Transverse colon (tissue), 4 donors: ENCODE data around the gene RHEB. TPM values are rescaled to one million over a fixed set of nuclear protein-coding genes. Genes with fewer than 3 reads are reported as not detected.

Experiments used
- DNase-seq: peaks from one replicate; pipeline ENCODE4 v3.0.0-alpha.2; 2019
- H3K27ac ChIP-seq, 4 donors: fragments of 200-600 bp; sonication (generic); 2 replicates each; pipeline ENCODE4 v1.5.1; 2016 to 2018; ENCODE audit warnings: inconsistent platforms in 4 of 4
- H3K27me3 ChIP-seq: fragments of 200-600 bp; sonication (generic); 2 replicates; pipeline ENCODE4 v1.5.1; 2017; ENCODE audit warnings: inconsistent platforms
- H3K36me3 ChIP-seq, 4 donors: fragments of 200-600 bp; sonication (generic); 2 replicates each; pipeline ENCODE4 v1.5.1; 2017 to 2019; ENCODE audit warnings: inconsistent platforms in 4 of 4
- H3K4me1 ChIP-seq, 4 donors: fragments of 200-600 bp; sonication (generic); 2 replicates each; pipeline ENCODE4 v1.5.1; 2017 to 2020; ENCODE audit warnings: inconsistent platforms in 4 of 4
- H3K4me3 ChIP-seq, 4 donors: fragments of 200-600 bp; sonication (generic); 1 replicate in 1 of 4; 2 replicates in 3 of 4; pipeline versions ENCODE4 v1.5.1 to v1.6.1; 2017 to 2019; ENCODE audit warnings: inconsistent platforms in 4 of 4
- H3K9me3 ChIP-seq, 2 donors: fragments of 200-600 bp; sonication (generic); 2 replicates each; pipeline ENCODE4 v1.5.1; 2017 to 2019; ENCODE audit warnings: inconsistent platforms in 2 of 2
- CTCF ChIP-seq, 5 experiments: fragments of 200-600 bp in 3 of 5; fragments of 450-650 bp in 2 of 5; sonication (generic) in 3 of 5; IDR thresholded peaks; 1 replicate in 2 of 5; 2 replicates in 3 of 5; pipeline ENCODE4 v1.5.1; 2016 to 2017; ENCODE audit warnings: antibody characterized with exemption in 5 of 5, inconsistent platforms in 3 of 5, mild to moderate bottlenecking in 2 of 5, moderate library complexity in 1 of 5
- EP300 ChIP-seq: sonication (generic); formaldehyde crosslinking; IDR thresholded peaks from one replicate; pipeline ENCODE4 v1.6.1; 2017; ENCODE audit warnings: antibody characterized with exemption, low read depth
- POLR2A ChIP-seq: fragments of 450-650 bp; IDR thresholded peaks from one replicate; pipeline ENCODE4 v1.6.1; 2016; ENCODE audit warnings: antibody characterized with exemption, mild to moderate bottlenecking, moderate library complexity
- POLR2AphosphoS5 ChIP-seq, 3 donors: sonication (generic); formaldehyde crosslinking; IDR thresholded peaks; one replicate each; pipeline ENCODE4 v1.6.1; 2016; ENCODE audit warnings: antibody characterized with exemption in 3 of 3
- WGBS, 2 donors: methylation state at CpG; one replicate each; pipeline ENCODE4 v1.1.5; 2018; ENCODE audit warnings: low coverage in 1 of 2; 5-methylcytosine and 5-hydroxymethylcytosine counted together
- in situ Hi-C, 4 donors: fragments of 200-750 bp; cut with MboI; loops; one replicate each; pipeline versions ENCODE4 v1.15.0 to v1.15.1; 2017; ENCODE audit warnings: low sequenced_read_pairs in 3 of 4, low pct_ligation_motif_present in 1 of 4, low pct_unique_long_range_greater_than_20kb in 1 of 4
- intact Hi-C: fragments of 100-400 bp; cut with DNase I; formaldehyde crosslinking; loops from one replicate; pipeline ENCODE4 v1.15.1; 2023; ENCODE audit warnings: low total_unique reads
- total RNA-seq, 4 donors: library from RNA; depleted of rRNA; stranded (reverse); fragments of >200 nt; gene quantifications; one replicate each; pipeline ENCODE4 v1.1.0, GENCODE V29; 2016

Gene RHEB
- total RNA-seq, 4 donors from 2014 or later, result 12.7 to 70.5 (median 42.8) TPM

- in situ Hi-C loops (loop anchor here in 1 of 4 donors (25.0 kb wide), 1 partner anchor 276 kb away; no protein-coding TSS in a partner anchor), intact Hi-C loops (no loop called here)
- WGBS, 2 donors, result 80% methylated on average over 6 of the region's 6 CpGs; no CpG with 5 or more reads in 1 of the 2 donors
- no peak for DNase-seq
- TF ChIP-seq CTCF (IDR thresholded peaks at IDR 0.05) (no peak), POLR2A (no peak), POLR2AphosphoS5 (IDR thresholded peaks at IDR 0.05) (no peak), EP300 (no peak)
- Histone ChIP-seq H3K4me1 (peaks cover 22 to 27% (median 24%) of the 10 kb centered on the region in 4 donors), H3K4me3 (no peak overlapping the region), H3K9me3 (no peaks in the 10 kb centered on the region), H3K27me3 (no peaks in the 10 kb centered on the region), H3K36me3 (peaks cover 0 to 14% (median 2%) of the 10 kb centered on the region in 4 donors), H3K27ac (peak overlapping the region; percentile 86 to 92 (median 88))
Measured at GRCh38 chr7:151461096-151461941, 58.4 kb downstream of the RHEB start.

GRCh38 chr7:151460474-151460855 lies 59.2 kb downstream of the RHEB start:
- intact Hi-C loops, result no loop called here
- 67% methylated on average over 10 of the region's 10 CpGs; no CpG with 5 or more reads in 1 of the 2 donors for WGBS, 2 donors

GRCh38 chr7:151459726-151460473 lies 59.8 kb downstream of the RHEB start:
- TF ChIP-seq CTCF (IDR thresholded peaks at IDR 0.05), result peak in 3 of 5 experiments; percentile 11 to 26 (median 15)
- TF ChIP-seq POLR2A, result peak; percentile 66
- peak; percentile 74 to 91 (median 88) for TF ChIP-seq POLR2AphosphoS5 (IDR thresholded peaks at IDR 0.05)
- TF ChIP-seq EP300, result peak; percentile 94
- H3K9me3 ChIP-seq, result no peaks in the 10 kb centered on the region
- H3K4me3 ChIP-seq, result peak overlapping the region in 2 of 4 donors; percentile 11 to 16
- no peaks in the 10 kb centered on the region for H3K36me3 ChIP-seq
- H3K27ac ChIP-seq, result peak overlapping the region; percentile 86 to 92 (median 88)
- H3K4me1 ChIP-seq, result peaks cover 22 to 27% (median 24%) of the 10 kb centered on the region in 4 donors
- 20% methylated on average over 25 of the region's 25 CpGs; no CpG with 5 or more reads in 1 of the 2 donors for WGBS, 2 donors
- in situ Hi-C loops (loop anchor here in 1 of 4 donors (25.0 kb wide), 1 partner anchor 277 kb away; no protein-coding TSS in a partner anchor), intact Hi-C loops (no loop called here)
- H3K27me3 ChIP-seq, result no peaks in the 10 kb centered on the region
- DNase-seq, result peak; percentile 87

More at GRCh38 chr7:151460474-151460855, 59.2 kb downstream of the RHEB start:
- in situ Hi-C loops, result loop anchor here in 1 of 4 donors (25.0 kb wide), 1 partner anchor 277 kb away; no protein-coding TSS in a partner anchor
- TF ChIP-seq POLR2AphosphoS5 (IDR thresholded peaks at IDR 0.05) (no peak), POLR2A (no peak), EP300 (no peak), CTCF (IDR thresholded peaks at IDR 0.05) (no peak)
- DNase-seq, result no peak
- Histone ChIP-seq H3K36me3 (peaks cover 0 to 5% (median 2%) of the 10 kb centered on the region in 4 donors), H3K9me3 (no peaks in the 10 kb centered on the region), H3K4me1 (peaks cover 22 to 27% (median 24%) of the 10 kb centered on the region in 4 donors), H3K27ac (peak overlapping the region; percentile 86 to 92 (median 88)), H3K4me3 (peak overlapping the region in 2 of 4 donors; percentile 6 to 11), H3K27me3 (no peaks in the 10 kb centered on the region)
